ENCODE results near the gene TAF12. TPM values are rescaled to one million over a fixed set of nuclear protein-coding genes. Genes with fewer than 3 reads are reported as not detected.

TAF12 gene
- total and polyA plus RNA-seq, 10 of the 15 experiments (the other 5 are each of a cell fraction or from before 2014, with no cell fraction given), result 18.3 to 43.3 (median 28.6) TPM

DNA sequence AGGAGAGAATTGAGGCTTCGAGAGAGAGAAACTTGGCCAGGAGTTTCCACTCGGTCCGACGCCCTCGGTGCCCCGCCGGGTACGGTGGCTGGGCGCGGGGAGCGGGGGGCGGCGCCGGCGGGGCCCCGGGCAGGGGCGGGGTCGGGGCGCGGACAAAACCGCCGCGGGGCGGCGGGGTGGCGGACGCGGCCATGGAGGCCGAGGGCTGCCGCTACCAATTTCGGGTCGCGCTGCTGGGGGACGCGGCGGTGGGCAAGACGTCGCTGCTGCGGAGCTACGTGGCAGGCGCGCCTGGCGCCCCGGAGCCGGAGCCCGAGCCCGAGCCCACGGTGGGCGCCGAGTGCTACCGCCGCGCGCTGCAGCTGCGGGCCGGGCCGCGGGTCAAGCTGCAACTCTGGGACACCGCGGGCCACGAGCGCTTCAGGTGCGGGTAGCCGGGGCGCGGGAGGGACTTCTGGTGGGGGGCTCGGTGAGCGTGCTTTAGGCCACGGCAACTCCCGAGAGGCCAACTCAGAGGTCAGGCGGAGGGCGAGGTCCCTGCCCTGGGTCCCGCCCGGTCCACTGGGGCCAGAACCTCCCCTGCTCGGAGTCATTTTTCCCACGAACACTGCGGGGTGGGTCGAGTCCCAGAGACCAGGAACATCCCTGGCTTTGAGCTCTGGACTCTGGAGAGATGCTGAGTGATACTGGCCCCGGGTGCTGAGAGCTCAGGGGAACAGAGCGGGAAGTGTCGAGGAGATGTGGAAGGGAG, 50.4 kb downstream of the TAF12 start (continued):
- TF ChIP-seq ZNF592 (IDR thresholded peaks at IDR 0.05) (0 out of 2 replicates have a peak, but pooled peaks have one; percentile 35), POLR2AphosphoS2 (IDR thresholded peaks at IDR 0.05; ENCODE audit: low read depth, low read length) (no peak), NR2F1 (conservative IDR thresholded peaks at IDR 0.05) (peak; percentile 81), BACH1 (IDR thresholded peaks at IDR 0.05; ENCODE audit: borderline replicate concordance) (peak; percentile 71; the same call in 1 of the 2 replicates), NR2C1 (IDR thresholded peaks at IDR 0.05) (no peak)

DNA sequence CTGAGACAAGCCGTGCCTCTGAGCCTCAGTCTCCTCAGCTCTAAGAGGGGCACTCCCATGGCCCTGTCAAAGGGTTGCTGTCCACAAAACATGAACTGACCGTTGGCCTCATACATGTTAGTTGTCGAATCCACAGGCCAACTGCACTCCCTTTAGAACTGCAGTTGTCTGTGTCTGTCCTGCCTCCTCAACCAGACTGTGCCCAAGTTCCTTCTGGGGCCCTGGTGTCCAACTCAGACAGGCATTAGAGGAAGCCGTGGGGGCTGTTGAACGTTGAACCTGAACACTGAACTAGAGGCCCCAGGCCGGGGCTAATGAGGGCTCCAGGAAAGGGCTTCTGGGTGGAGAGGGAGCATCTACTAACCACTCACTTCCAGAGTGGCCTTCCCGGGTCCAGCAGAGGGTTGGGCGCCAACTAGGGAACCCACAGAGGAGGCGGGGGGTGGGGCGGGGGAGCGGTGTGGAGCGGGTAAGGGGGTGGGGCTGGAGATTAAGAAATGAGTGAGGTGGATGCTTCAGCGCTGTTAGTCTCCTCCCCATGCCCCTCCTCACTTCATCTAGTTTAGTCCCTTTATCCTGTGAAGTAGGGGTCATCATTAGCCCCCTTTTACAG, 51.1 kb downstream of the TAF12 start, which contains the start of gene RAB42:
Gene RAB42 (plus strand): TSS at position 558 of the 613 bp plus-strand sequence. CDS start 247 bp downstream, outside the sequence.
- H3K27ac ChIP-seq (ENCODE audit: control insufficient read depth, insufficient read depth), result no peak within 1 kb of the TSS

More for the DNA sequence above, 51.1 kb downstream of the TAF12 start, which contains the start of gene RAB42:
- in situ Hi-C loops (cut with MboI), result no loop called here
- intact Hi-C loops (cut with micrococcal nuclease; ENCODE audit: unreplicated experiment), result no loop called here
- H3K4me1 ChIP-seq (ENCODE audit: control insufficient read depth, insufficient read depth, low read length), result peaks cover under 1% of the 10 kb centered on the region
- ChIA-PET RAD21 (ENCODE audit: unreplicated experiment) (interaction anchor here (0.6 kb wide), 1 partner anchor 11 kb away, joined by 3 read pairs; no protein-coding TSS in a partner anchor), SMC1A (ENCODE audit: uncharacterized antibody, unreplicated experiment) (interaction anchor here (1.3 to 1.7 kb wide), 2 partner anchors 10 kb away, joined by 3 to 10 read pairs; no protein-coding TSS in a partner anchor), CTCF (interaction anchor here (1.8 kb wide), 1 partner anchor 13 kb away, joined by 4 read pairs; no protein-coding TSS in a partner anchor), POLR2A (interaction anchor here (0.5 to 1.3 kb wide), 3 partner anchors 9 to 38 kb away, joined by 3 to 5 read pairs (median 5); no protein-coding TSS in a partner anchor)
- ATAC-seq (peak; percentile 70), FAIRE-seq (no peak), DNase-seq (ENCODE audit: low read depth, low spot score) (no peak)
- H3K79me2 ChIP-seq (ENCODE audit: control insufficient read depth, insufficient read depth, low read length), result no peaks in the 10 kb centered on the region
- H3K27me3 ChIP-seq (replicated peaks in 1 of 2; ENCODE audit: control insufficient read depth in 2 of 2, insufficient read depth in 2 of 2, low read length in 1 of 2), result no peaks in the 10 kb centered on the region
- H3K4me2 ChIP-seq (ENCODE audit: control insufficient read depth, insufficient read depth), result peak within 1 kb of the TSS; percentile 82
- H3K9ac ChIP-seq (ENCODE audit: control insufficient read depth, insufficient read depth, low read length), result no peak within 1 kb of the TSS
- H3K4me3 ChIP-seq, result peak within 1 kb of the TSS; percentile 51; the same call in 1 of the 2 replicates
- WGBS (ENCODE audit: insufficient coverage, insufficient replicate concordance, low lambda C conversion rate, missing lambda C conversion rate), result 58% methylated on average over 8 of the region's 13 CpGs
- no peaks in the 10 kb centered on the region for H3K36me3 ChIP-seq (ENCODE audit: control insufficient read depth in 2 of 2, insufficient read depth in 2 of 2, low read length in 1 of 2)
- TF ChIP-seq ZBED1 (IDR thresholded peaks at IDR 0.05; ENCODE audit: borderline replicate concordance), result no peak
- TF ChIP-seq, protein P1, sequence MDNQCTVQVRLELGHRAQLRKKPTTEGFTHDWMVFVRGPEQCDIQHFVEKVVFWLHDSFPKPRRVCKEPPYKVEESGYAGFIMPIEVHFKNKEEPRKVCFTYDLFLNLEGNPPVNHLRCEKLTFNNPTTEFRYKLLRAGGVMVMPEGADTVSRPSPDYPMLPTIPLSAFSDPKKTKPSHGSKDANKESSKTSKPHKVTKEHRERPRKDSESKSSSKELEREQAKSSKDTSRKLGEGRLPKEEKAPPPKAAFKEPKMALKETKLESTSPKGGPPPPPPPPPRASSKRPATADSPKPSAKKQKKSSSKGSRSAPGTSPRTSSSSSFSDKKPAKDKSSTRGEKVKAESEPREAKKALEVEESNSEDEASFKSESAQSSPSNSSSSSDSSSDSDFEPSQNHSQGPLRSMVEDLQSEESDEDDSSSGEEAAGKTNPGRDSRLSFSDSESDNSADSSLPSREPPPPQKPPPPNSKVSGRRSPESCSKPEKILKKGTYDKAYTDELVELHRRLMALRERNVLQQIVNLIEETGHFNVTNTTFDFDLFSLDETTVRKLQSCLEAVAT (IDR thresholded peaks at IDR 0.05), result peak; percentile 65
- peak within 1 kb of the TSS; percentile 72 for H2AFZ ChIP-seq (ENCODE audit: control insufficient read depth, low read depth, low read length)
- no peaks in the 10 kb centered on the region for H4K20me1 ChIP-seq (ENCODE audit: control insufficient read depth, insufficient read depth)
- no peaks in the 10 kb centered on the region for H3K9me3 ChIP-seq (replicated peaks; ENCODE audit: control insufficient read depth, insufficient read depth, low read length)
- no TSS peak for BruUV-seq (replicated peaks)

Measured in GM12878 (cell line).